Measurements from ENCODE around the gene BOC. TPM values are rescaled to one million over a fixed set of nuclear protein-coding genes. Genes with fewer than 3 reads are reported as not detected.

Gene BOC
- total and polyA plus RNA-seq, 10 of the 15 experiments (the other 5 are each of a cell fraction or from before 2014, with no cell fraction given), result 0.18 TPM; not detected in 9

DNA sequence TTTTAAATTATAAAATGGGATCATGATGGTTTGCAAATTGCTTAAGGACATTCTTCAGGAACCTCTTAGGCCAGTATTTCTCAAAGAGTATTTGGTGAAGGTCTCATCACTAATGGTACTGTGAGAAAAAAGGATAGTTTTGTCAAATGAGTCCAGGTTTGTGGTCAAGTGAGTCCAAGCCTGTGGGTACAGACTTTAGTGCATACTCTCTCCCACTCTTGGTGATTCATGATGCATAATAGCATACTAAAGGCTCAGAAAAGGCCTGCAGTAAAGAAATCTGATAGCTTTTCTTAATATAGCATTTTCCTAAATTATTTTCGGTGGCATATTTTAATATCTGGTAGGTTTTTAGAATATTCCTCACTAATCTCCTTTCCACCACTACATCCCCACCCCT lies 20.0 kb downstream of the BOC start:
- Histone ChIP-seq H3K4me1 (ENCODE audit: control insufficient read depth, insufficient read depth, low read length) (no peaks in the 10 kb centered on the region), H3K79me2 (ENCODE audit: control insufficient read depth, insufficient read depth, low read length) (no peaks in the 10 kb centered on the region), H3K9ac (ENCODE audit: control insufficient read depth, insufficient read depth, low read length) (no peak overlapping the region), H3K4me2 (ENCODE audit: control insufficient read depth, insufficient read depth) (no peak overlapping the region), H4K20me1 (ENCODE audit: control insufficient read depth, insufficient read depth) (no peaks in the 10 kb centered on the region; the same call in 1 of the 2 replicates), H2AFZ (ENCODE audit: control insufficient read depth, low read depth, low read length) (no peak overlapping the region), H3K9me3 (replicated peaks; ENCODE audit: control insufficient read depth, insufficient read depth, low read length) (no peaks in the 10 kb centered on the region), H3K4me3 (no peak overlapping the region), H3K36me3 (ENCODE audit: control insufficient read depth in 2 of 2, insufficient read depth in 2 of 2, low read length in 1 of 2) (no peaks in the 10 kb centered on the region), H3K27ac (ENCODE audit: control insufficient read depth, insufficient read depth) (no peak overlapping the region), H3K27me3 (replicated peaks in 1 of 2; ENCODE audit: control insufficient read depth in 2 of 2, insufficient read depth in 2 of 2, low read length in 1 of 2) (peaks cover 0 to 1% of the 10 kb centered on the region in 2 experiments; a peak in 2 of 4 replicates)
- no TSS peak for BruUV-seq (replicated peaks)
- DNase-seq (ENCODE audit: low read depth, low spot score) (no peak), ATAC-seq (no peak), FAIRE-seq (no peak)
- ChIA-PET CTCF (interaction anchor here (1.2 to 2.2 kb wide), 2 partner anchors 25 to 57 kb away, joined by 3 to 8 read pairs; no protein-coding TSS in a partner anchor), POLR2A (no interaction called here), SMC1A (ENCODE audit: uncharacterized antibody, unreplicated experiment) (interaction anchor here (0.7 to 1.5 kb wide), 2 partner anchors 12 to 57 kb away, joined by 3 to 4 read pairs; no protein-coding TSS in a partner anchor), RAD21 (ENCODE audit: unreplicated experiment) (no interaction called here)
- in situ Hi-C loops (cut with MboI) (no loop called here), intact Hi-C loops (cut with micrococcal nuclease; ENCODE audit: unreplicated experiment) (no loop called here)
- no peak for TF ChIP-seq YBX1 (IDR thresholded peaks at IDR 0.05)
- TF ChIP-seq SMARCA5 (IDR thresholded peaks at IDR 0.05), result no peak
- TF ChIP-seq, protein P1, sequence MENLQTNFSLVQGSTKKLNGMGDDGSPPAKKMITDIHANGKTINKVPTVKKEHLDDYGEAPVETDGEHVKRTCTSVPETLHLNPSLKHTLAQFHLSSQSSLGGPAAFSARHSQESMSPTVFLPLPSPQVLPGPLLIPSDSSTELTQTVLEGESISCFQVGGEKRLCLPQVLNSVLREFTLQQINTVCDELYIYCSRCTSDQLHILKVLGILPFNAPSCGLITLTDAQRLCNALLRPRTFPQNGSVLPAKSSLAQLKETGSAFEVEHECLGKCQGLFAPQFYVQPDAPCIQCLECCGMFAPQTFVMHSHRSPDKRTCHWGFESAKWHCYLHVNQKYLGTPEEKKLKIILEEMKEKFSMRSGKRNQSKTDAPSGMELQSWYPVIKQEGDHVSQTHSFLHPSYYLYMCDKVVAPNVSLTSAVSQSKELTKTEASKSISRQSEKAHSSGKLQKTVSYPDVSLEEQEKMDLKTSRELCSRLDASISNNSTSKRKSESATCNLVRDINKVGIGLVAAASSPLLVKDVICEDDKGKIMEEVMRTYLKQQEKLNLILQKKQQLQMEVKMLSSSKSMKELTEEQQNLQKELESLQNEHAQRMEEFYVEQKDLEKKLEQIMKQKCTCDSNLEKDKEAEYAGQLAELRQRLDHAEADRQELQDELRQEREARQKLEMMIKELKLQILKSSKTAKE (IDR thresholded peaks at IDR 0.05; ENCODE audit: low read depth, poor library complexity, severe bottlenecking), result no peak
- TF ChIP-seq MYB (IDR thresholded peaks at IDR 0.05; ENCODE audit: borderline replicate concordance, low read depth, low read length), result no peak
- no peak for TF ChIP-seq RAD51 (IDR thresholded peaks at IDR 0.05)
- TF ChIP-seq, protein P2, sequence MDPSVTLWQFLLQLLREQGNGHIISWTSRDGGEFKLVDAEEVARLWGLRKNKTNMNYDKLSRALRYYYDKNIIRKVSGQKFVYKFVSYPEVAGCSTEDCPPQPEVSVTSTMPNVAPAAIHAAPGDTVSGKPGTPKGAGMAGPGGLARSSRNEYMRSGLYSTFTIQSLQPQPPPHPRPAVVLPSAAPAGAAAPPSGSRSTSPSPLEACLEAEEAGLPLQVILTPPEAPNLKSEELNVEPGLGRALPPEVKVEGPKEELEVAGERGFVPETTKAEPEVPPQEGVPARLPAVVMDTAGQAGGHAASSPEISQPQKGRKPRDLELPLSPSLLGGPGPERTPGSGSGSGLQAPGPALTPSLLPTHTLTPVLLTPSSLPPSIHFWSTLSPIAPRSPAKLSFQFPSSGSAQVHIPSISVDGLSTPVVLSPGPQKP (IDR thresholded peaks at IDR 0.05; ENCODE audit: low read depth, low read length), result no peak
- TF ChIP-seq SREBF1 (IDR thresholded peaks at IDR 0.05; ENCODE audit: low read length), result no peak
- no peak for TF ChIP-seq CBFB (IDR thresholded peaks at IDR 0.05; ENCODE audit: low read depth)
- TF ChIP-seq, protein P3, sequence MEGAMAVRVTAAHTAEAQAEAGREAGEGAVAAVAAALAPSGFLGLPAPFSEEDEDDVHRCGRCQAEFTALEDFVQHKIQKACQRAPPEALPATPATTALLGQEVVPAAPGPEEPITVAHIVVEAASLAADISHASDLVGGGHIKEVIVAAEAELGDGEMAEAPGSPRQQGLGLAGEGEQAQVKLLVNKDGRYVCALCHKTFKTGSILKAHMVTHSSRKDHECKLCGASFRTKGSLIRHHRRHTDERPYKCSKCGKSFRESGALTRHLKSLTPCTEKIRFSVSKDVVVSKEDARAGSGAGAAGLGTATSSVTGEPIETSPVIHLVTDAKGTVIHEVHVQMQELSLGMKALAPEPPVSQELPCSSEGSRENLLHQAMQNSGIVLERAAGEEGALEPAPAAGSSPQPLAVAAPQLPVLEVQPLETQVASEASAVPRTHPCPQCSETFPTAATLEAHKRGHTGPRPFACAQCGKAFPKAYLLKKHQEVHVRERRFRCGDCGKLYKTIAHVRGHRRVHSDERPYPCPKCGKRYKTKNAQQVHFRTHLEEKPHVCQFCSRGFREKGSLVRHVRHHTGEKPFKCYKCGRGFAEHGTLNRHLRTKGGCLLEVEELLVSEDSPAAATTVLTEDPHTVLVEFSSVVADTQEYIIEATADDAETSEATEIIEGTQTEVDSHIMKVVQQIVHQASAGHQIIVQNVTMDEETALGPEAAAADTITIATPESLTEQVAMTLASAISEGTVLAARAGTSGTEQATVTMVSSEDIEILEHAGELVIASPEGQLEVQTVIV (IDR thresholded peaks at IDR 0.05; ENCODE audit: borderline replicate concordance, partially characterized antibody), result no peak
- TF ChIP-seq RUNX3 (IDR thresholded peaks at IDR 0.05; ENCODE audit: low read length), result no peak
- WGBS (ENCODE audit: insufficient coverage, insufficient replicate concordance, low lambda C conversion rate, missing lambda C conversion rate), result 0% methylated on average over 1 of the region's 1 CpG

Measured in GM12878 (cell line).